Measurements from ENCODE around the gene SCGN.

DNA sequence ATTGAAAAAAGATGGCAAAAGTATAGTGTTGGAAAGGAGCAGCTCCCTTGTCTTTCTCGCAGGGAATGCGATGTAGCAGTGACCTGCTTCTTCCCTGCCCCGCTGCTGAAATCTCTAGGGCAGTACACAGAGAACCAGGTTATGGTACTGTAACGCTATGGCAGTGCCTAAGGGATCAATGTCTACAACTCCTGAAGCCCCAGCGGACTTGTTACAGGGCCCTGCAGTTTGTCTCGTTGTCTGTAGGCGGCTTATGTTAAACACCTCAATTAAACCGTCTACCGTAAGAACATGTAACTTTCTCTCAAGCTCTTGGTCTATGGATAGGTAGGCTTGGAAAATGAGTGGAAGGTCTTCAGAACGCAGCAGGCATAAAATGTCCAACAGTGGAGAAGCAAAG, 57.7 kb downstream of the SCGN start:
- TF ChIP-seq, protein P1, sequence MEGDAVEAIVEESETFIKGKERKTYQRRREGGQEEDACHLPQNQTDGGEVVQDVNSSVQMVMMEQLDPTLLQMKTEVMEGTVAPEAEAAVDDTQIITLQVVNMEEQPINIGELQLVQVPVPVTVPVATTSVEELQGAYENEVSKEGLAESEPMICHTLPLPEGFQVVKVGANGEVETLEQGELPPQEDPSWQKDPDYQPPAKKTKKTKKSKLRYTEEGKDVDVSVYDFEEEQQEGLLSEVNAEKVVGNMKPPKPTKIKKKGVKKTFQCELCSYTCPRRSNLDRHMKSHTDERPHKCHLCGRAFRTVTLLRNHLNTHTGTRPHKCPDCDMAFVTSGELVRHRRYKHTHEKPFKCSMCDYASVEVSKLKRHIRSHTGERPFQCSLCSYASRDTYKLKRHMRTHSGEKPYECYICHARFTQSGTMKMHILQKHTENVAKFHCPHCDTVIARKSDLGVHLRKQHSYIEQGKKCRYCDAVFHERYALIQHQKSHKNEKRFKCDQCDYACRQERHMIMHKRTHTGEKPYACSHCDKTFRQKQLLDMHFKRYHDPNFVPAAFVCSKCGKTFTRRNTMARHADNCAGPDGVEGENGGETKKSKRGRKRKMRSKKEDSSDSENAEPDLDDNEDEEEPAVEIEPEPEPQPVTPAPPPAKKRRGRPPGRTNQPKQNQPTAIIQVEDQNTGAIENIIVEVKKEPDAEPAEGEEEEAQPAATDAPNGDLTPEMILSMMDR (conservative IDR thresholded peaks at IDR 0.05): no peak
- no peak for TF ChIP-seq EZH2 (IDR thresholded peaks at IDR 0.05; ENCODE audit: low read depth)

Data from PC-9 (cell line).